ENCODE data around the gene DYNLL2. TPM values are rescaled to one million over a fixed set of nuclear protein-coding genes. Genes with fewer than 3 reads are reported as not detected.
"Not testable (repeated sequence)": the region's sequence is repeated elsewhere in the genome, so short reads cannot be mapped to it uniquely, and the experiment has no call there.

DYNLL2 gene
- polyA plus RNA-seq, 4 donors = 18.9 to 41.9 (median 32.7) TPM

GRCh38 chr17:58143335-58143734 lies 60.1 kb downstream of the DYNLL2 start:
- FAIRE-seq = not testable (repeated sequence)

GRCh38 chr17:58144801-58145200 lies 61.6 kb downstream of the DYNLL2 start:
- H3K27ac ChIP-seq (ENCODE audit: low read depth in 1 of 3, low read length in 2 of 3) = no peak overlapping the region

More at GRCh38 chr17:58143335-58143734, 60.1 kb downstream of the DYNLL2 start:
- H3K36me3 ChIP-seq (ENCODE audit: control insufficient read depth in 3 of 3, insufficient read depth in 2 of 3, low read depth in 1 of 3, low read length in 3 of 3); H3K27ac ChIP-seq (ENCODE audit: low read depth in 1 of 3, low read length in 2 of 3); H3K27me3 ChIP-seq (ENCODE audit: control insufficient read depth in 3 of 3, insufficient read depth in 3 of 3, low read length in 3 of 3); H3K9me3 ChIP-seq (ENCODE audit: control insufficient read depth in 2 of 2, insufficient read depth in 1 of 2, low read depth in 1 of 2, low read length in 1 of 2); H3K4me1 ChIP-seq (ENCODE audit: control insufficient read depth in 3 of 3, insufficient read depth in 2 of 3, low read depth in 1 of 3, low read length in 2 of 3); H3K4me3 ChIP-seq (ENCODE audit: low read depth in 1 of 3, low read length in 3 of 3); DNase-seq: not testable (repeated sequence)
- 80 to 92% (median 86%) methylated on average over 2 to 4 of the region's 4 CpGs for WGBS, 3 donors

More at GRCh38 chr17:58144801-58145200, 61.6 kb downstream of the DYNLL2 start:
- peaks cover 0 to 8% (median 0%) of the 10 kb centered on the region in 3 donors for H3K27me3 ChIP-seq (ENCODE audit: control insufficient read depth in 3 of 3, insufficient read depth in 3 of 3, low read length in 3 of 3)
- no peak overlapping the region for H3K4me3 ChIP-seq (ENCODE audit: low read depth in 1 of 3, low read length in 3 of 3)
- H3K36me3 ChIP-seq (ENCODE audit: control insufficient read depth in 3 of 3, insufficient read depth in 2 of 3, low read depth in 1 of 3, low read length in 3 of 3) = no peaks in the 10 kb centered on the region
- FAIRE-seq (no peak), DNase-seq (no peak)
- H3K9me3 ChIP-seq (ENCODE audit: control insufficient read depth in 2 of 2, insufficient read depth in 1 of 2, low read depth in 1 of 2, low read length in 1 of 2) = peaks cover 0 to 8% of the 10 kb centered on the region in 2 donors
- no peaks in the 10 kb centered on the region for H3K4me1 ChIP-seq (ENCODE audit: control insufficient read depth in 3 of 3, insufficient read depth in 2 of 3, low read depth in 1 of 3, low read length in 2 of 3)
- 78 to 88% (median 86%) methylated on average over 1 of the region's 1 CpG for WGBS, 3 donors

Other genes starting within 250 kb of the DYNLL2 start
- 10 to 100 TPM; 15.4 to 49.8 (median 25.8) TPM for gene MRPS23, start 233.4 kb upstream of the DYNLL2 start, polyA plus RNA-seq
- gene CUEDC1, start 128.0 kb upstream of the DYNLL2 start, polyA plus RNA-seq = 10 to 100 TPM in 1 of 4 donors, 1 to 10 TPM in 3; 1.6 to 14.9 (median 6.1) TPM
- 10 to 100 TPM; 11.4 to 42.8 (median 18.7) TPM for gene VEZF1, start 95.2 kb upstream of the DYNLL2 start, polyA plus RNA-seq
- gene SRSF1, start 76.2 kb upstream of the DYNLL2 start, polyA plus RNA-seq = 100 to 1,000 TPM in 2 of 4 donors, 10 to 100 TPM in 2; 62.7 to 193 (median 106) TPM
- gene OR4D1, start 65.0 kb downstream of the DYNLL2 start, polyA plus RNA-seq = under 1 TPM in 1 of 4 donors, not detected in 3; 0.03 TPM
- not detected for gene OR4D2, start 83.6 kb downstream of the DYNLL2 start, polyA plus RNA-seq
- gene EPX, start 109.3 kb downstream of the DYNLL2 start, polyA plus RNA-seq = under 1 TPM in 1 of 4 donors, not detected in 3; 0.24 TPM
- 10 to 100 TPM in 2 of 4 donors, 1 to 10 TPM in 2; 2.7 to 26.6 (median 9.2) TPM for gene MKS1, start 135.8 kb downstream of the DYNLL2 start, polyA plus RNA-seq
- under 1 TPM in 2 of 4 donors, not detected in 2; 0.44 to 0.55 TPM for gene LPO, start 155.2 kb downstream of the DYNLL2 start, polyA plus RNA-seq
- gene MPO, start 197.5 kb downstream of the DYNLL2 start, polyA plus RNA-seq = 1 to 10 TPM in 1 of 4 donors, under 1 TPM in 1, not detected in 2; 0.12 to 1.1 TPM
- 10 to 100 TPM in 1 of 4 donors, 1 to 10 TPM in 2, under 1 TPM in 1; 0.89 to 10.9 (median 2.6) TPM for gene TSPOAP1, start 245.4 kb downstream of the DYNLL2 start, polyA plus RNA-seq

Data from small intestine (tissue), 7 donors.